Stimulated activated CD4-positive, alpha-beta T cell treated with anti-CD3 and anti-CD28 coated beads, Interleukin-4, amount 100 ng/mL, for 1 hour (primary cell): ENCODE data around the gene GOSR2.
A peak's percentile ranks its signal among the peaks of the same experiment; 100 is the strongest.
"Not testable (repeated sequence)": the region's sequence is repeated elsewhere in the genome, so short reads cannot be mapped to it uniquely, and the experiment has no call there.

Experiments used
- DNase-seq: peaks from one replicate; pipeline ENCODE4 v3.0.0-alpha.2; 2020

GOSR2 gene

DNA sequence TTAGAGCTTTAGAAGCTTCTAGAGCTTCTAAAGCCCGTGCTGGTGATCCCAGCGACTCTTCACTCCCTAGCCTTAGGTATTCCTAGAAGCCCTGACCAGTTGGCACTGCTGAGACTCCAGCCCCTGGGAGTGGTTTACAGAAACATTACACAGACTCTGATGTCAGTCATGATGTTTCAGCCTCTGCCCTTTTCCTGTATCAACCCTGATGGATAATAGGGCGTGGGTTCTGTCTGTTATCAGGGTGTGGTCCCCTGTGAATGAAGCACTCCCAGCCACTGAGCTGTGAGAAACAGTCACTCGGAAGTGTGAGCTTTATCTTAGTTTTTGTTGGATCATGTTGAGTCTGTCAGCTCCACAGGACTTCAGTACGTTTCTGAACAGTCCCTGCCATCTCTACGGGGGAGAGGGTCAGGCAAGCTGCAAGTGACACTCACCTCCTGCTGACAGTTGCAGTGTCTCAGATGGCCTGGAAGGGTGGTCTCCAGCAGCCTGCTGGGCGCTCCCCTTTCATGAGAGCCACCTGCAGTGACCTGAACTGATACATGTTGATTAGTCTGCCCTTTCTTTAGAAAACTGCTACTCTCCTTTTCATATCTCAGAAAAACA, 12.8 kb downstream of the GOSR2 start:
- no peak for DNase-seq

DNA sequence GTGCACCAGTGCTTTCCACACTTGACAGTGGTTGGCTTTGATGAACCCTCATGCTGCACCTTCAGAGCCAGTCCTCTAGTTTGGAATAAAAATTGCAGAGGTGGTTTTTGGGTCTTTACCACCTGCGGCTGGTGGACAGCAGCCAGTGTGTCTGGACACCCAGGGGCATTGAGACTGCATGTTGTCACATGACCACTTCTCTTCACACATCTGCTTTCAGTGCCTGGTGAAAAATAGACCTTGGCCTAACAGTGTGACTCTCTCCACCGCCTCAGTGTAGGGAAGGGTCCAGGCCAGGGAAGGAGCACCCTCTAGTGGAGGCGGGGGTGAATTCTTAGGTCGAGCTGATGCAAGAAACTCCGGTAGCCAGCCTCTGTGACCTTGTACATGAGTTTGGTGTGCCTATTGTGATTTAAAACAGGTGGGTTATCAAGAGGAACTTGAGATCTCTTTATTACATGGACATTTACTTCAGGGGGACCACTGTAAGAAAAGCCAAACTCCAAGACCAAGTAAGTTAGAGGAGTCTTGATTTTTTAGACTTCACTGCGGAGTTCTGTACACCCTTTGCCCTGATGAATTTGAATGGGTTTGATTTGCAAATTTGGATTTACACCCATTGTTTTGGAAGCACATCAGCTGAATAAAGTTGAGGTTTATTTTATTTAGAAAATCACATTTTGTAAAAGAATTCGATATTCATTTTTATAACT, 17.9 kb downstream of the GOSR2 start:
- peak; percentile 68 for DNase-seq

DNA sequence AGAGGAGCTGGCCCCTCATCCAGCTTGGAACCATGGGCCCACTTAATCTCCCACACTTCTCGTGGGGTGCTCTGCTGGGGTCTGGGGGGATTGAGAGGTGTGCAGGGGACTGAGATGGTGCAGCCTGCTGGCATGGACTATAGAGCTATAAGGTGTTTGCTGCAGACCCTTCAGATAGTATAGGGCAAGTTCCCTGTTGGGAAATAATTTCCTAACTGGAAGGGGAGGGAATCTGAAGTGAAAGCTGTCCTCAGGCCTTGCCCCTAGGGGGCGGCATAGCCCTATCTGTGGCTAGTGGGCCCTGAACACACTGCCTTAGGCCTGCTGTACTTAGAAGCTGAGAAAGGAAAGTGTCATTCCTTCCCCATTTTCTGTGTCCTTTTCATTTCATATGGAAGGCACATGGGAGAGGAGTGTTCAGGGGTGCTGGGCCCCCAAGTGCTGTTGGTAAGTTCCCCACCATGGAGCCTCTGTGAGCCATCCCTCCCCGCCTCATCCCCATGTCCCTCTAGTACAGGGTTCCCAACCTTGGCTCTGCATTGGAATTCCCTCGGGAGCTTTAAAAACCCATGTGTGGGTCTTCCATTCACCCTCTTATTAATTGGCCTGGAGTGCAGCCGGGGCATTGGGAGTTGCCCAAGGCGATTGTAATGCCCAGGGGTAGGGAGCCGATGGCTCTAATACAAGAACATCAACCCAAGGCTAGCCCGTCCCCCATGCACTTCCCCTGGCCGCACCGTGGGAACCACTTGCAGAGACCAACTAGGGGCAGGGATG, 19.7 kb downstream of the GOSR2 start:
- DNase-seq, result peak; percentile 58

DNA sequence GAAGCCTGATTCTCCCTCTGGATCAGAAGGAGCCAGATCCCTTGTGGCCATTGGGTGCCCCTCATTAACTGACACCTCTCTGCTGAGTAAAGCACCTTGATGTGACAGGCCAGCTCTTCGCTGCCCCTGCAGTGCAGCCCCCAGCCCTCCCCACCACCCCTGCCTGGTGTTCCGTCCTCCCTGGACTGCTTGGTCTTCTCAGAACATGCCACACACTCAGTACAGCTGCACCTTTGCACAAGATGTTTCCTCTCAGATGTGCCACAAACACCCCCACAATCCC, 20.2 kb downstream of the GOSR2 start:
- DNase-seq, result no peak

DNA sequence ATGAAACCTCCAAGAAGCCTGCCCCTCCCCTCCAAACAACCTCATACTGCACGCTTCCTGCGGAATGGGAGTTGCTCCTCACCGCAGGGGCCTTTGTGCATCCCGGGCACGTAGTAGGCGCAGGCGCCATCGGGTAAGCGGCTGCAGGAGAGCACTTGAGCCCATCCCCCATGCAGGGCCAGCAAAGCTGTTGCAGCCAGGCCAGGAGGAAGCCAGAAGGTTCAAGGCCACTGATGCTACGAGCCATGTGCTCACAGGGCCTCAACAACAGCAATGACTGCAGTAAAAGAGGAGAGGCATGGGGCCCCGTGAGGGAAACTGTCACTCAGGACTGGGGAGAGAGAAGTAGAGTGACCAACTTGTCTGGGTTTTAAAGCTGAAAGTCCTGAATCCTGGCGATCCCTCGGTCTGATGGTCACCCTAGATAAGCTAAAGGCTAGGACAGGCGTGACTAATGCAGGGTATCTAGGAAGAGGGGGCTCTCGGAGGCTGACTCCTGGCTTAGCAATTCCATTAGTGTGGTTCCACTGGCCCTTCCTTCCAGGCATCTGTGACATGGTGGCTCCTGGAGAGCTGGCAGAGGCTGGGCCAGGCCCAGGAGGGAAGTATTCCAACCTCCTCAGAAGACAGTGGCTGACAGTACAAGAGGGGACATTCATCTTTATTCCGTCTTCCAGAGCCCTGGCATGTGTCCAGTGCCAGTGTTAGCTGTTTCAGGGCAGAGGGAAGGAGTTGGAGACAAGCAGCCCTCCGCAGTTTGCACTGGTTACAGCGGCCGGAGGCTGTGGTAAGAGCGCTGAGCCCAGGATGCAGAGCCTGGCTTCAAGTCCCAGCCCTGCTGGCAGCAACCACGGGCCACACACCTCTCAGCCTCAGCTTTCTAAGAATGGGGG, 20.8 kb downstream of the GOSR2 start:
- peak; percentile 9 for DNase-seq

DNA sequence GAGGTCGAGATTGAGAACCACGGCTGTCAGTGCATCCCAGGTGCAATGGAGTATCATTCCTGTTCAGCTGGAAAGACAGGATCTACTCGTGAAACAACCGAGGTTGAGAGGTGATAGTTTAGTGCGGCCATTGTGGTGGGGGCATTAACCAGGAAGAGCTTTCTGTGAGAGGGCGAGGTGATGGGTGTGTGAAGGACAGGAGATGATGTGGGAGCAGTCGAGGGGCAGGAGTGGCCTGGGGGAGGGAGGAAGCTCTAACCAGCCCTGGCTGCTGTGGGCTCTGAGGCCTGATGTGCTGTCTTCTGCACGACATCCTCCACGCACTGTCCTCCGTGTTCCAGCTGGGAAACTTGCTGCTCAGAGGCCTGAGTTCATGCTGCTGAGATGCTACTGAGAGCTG, 22.0 kb downstream of the GOSR2 start:
- DNase-seq, result no peak

DNA sequence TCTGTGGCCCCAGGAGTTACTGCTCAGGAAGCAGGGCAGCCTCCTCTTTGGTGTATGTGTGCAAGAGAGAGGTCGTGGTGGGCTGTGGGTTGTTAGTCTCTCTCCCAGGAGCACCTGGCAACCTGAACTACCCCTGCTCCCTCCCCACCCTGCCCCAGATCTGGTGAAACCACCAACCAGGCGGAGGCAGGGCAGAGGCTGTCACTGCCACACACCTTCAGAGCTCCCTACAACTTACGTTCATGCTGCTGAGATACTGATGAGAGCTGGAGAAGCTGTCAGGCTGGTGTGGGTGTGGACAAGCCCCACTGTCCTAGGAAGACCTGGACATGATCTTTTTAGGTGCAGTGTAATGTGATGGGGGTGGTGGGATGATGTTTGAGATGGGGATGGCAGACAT, 24.3 kb downstream of the GOSR2 start:
- DNase-seq, result no peak

DNA sequence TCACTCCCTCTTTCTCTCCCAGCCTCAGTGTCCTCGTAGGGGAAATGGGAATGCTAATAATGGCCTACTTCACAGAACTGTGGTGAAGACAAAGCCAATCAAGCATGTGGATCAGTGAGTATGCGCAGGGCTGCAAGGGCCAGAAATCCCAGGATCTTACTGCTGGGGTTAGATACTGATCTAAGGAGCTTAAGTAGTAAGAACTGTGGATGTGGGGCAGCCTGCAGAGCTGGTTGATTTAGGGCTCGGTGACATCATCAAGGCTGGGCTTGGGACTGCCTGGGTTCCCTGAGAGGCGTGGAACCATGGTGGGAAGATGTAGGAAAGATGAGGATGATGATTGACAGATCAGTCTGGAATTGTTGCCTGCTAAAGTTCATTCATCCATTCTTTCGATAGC, 25.6 kb downstream of the GOSR2 start:
- no peak for DNase-seq

DNA sequence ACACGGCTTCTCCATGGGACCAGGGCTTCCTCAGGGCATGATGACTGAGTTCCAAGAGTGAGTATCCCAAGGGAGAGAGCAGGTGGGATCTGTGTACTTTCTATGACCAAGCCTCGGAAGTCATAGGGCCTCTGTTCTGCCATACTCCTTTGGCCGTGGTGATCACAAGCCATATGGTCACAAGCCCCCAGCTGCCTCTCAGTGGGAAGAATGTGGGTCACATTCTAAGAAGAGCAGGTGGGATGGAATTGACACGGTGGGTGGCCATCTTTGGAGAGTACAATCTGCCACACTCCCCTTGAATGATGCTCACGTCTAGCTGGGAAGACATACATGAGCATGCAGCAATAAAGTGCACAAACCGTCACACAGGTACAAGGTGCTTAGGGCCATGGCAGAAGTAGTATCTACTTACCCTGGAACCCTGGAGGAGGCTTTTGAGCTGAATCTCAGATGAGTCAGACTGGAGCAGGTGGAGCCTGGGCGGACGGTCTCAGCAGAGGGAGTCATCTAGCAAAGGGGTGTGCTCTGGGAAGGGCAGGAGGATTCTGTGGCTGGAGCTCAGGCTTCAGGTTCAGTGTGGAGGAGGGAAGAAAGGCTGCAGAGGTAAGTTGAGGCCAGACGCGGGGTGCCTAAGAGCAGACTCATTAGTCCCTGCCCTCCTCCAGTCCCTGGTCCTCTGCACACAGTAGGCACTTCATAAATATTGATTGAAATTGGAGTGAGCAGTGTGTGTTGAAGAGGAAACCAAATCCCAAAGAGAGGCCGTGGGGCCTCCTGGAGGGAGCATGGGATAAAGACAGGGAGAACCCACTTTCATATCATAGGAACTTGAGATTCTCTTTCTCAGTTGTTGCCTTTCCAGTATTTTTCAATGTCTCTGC, 26.6 kb downstream of the GOSR2 start:
- no peak for DNase-seq

DNA sequence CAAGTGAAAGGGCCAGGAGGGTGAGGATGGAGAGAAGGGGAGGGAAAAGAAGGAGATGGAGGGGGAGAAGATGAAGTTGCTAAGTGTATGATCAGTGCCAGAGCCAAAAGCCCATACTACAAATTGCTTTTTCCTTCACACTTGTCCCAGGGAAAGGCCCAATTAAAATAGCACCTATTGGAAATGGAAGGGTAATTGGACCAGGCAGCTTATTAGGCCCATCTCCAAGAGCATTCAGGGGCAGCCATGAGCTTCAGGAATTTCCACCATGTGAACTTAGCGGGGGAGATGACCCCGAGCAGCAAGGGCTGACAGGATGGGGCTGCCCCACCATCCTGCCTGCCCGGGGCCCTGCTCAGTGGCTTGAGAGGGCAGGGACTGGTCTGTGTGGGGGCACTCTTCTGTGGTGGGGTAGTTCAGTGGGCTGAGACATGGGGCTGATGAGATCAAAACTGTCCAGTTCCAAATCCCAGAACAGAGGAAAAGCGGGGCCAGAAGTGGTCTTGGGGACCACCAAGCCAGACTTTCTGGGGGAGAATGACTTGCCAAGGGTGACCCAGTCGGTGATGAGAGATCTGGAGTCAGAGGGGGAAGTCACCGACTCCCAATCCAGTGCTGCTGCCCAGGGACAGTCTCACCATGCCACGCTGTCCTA, 27.5 kb downstream of the GOSR2 start:
- no peak for DNase-seq

DNA sequence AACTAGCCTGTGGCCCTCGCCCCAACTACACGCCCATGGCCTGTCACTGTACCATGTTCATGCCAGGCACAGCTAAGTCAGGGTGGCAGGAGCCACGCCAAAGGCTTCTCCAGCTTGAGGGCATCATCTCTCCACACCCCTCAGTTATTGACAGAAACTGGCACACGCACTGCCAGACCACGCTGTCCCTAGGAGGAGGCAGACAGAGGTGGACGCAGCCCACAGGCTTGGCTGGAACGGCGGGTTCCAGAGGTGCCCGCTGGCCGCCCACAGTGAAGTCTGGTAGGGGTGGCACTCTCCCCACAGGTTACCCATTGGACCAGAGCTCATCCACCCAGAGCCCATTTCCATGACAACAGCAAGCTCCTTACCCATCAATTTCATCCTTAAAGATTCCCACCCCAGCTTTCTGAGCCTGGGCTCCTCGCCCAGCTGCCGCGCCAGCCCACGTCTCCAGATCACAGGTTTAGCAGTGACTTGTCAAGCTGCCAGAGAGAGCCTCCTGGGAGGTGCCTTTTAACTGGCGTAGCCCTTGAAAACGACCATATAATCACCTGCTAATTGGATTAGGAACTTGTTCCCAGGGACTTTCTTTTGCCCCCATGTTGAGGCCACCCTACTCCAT, 28.1 kb downstream of the GOSR2 start:
- no peak for DNase-seq

DNA sequence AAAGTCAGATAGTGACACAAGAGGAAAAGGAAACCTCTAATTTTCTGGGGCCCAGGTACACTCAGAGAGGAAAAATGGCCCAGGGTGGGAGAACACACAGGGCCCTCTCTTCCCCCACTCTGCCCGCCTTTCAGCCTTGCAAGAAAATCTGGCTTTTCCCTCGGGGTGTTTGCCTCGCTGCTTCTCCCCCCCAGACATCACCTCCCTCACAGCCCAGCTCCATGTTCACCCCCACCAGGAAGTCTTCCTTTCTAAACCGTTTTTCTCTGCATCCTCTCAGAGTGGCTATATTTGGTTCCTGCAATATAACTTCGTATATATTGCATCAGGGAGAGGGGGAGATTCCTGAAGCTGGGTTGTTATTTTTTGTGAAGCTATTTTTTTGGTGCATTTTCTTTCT, 28.7 kb downstream of the GOSR2 start:
- DNase-seq, result no peak

DNA sequence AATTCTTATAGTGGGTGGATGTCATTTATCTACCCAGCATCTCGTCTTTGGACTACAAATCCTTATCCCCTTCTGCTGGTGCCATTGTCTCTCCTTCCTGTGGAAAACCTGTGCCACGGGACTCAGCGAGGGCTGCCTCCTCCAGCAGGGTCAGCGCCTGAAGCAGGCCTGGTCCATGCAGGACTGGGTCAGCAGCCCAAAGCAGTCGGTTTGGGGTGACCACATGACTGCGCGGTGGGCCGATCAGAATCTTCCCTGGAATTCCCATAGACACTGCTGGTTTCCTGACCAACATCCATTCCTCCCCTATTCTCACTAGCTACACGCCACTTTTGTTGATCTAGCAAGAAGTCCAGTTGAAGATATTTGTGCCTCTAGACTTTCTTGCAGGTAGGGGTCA, 29.2 kb downstream of the GOSR2 start:
- DNase-seq, result no peak

DNA sequence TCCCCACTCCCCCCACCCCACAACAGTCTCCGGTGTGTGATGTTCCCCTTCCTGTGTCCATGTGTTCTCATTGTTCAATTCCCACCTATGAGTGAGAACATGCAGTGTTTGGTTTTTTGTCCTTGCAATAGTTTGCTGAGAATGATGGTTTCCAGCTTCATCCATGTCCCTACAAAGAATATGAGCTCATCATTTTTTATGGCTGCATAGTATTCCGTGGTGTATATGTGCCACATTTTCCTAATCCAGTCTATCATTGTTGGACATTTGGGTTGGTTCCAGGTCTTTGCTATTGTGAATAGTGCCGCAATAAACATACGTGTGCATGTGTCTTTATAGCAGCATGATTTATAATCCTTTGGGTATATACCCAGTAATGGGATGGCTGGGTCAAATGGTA, 30.2 kb downstream of the GOSR2 start:
- not testable (repeated sequence) for DNase-seq

DNA sequence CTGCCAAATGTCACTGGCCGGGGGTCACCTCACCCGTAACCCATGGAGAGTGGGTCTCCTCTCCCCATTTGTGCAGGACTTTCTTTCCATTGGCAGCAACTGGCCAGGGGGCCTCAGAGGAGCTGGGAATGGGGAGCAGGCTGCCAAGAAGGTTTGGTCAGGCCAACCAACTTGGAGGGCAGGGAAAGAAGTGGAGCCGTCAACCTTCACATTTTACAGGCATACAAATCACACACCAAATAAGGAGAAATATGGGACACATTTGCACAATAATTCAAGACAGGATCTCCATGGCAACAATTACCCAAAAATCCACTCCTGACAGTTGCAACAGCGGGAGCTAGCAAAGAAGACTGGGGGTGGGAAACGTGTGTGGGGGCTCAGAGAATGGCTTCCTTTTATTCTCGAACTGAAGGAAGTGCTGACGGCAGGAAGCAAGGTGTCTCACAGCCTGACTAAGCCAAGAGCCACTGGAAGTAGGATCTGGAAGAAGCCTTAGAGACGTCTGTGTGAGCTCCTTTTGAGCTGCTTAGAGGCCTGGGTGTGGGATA, 35.2 kb downstream of the GOSR2 start:
- DNase-seq, result no peak

DNA sequence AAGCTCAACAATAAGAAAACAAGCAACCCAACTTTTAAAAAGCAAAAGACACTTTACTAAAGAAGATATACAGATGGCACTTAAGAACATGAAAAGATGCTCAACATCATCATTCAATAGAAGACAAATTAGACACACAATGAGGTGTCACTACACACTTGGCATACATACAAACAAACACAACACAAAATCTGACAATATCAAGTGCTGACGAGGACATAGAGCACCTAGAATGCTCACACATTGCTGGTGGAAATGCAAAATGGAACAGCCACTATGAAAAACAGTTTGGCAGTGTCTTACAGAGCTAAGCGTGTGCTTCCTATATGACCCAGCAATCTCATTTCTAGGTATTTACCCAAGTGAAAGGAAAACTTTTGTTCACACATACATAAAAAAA, 37.2 kb downstream of the GOSR2 start:
- DNase-seq, result no peak

DNA sequence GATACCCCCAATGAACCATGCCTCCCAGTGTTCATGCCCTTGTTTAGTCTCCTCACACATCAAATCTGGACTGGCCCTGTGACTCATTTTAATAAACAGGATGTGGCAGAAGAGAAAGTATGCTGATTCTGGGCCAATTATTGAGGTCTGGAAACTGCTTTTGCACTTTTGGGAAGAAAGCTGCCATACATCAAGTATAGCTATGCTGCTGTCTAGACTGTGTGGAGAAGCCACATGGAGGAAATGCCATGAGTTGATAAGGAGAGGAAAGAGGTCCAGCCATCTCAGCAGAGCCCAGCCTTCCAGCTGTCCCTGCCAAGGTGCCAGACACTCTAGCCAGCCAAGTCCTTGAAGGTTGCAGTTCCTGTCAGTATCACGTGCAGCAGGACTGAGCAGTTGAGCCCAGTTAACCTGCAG, 39.4 kb downstream of the GOSR2 start:
- no peak for DNase-seq

DNA sequence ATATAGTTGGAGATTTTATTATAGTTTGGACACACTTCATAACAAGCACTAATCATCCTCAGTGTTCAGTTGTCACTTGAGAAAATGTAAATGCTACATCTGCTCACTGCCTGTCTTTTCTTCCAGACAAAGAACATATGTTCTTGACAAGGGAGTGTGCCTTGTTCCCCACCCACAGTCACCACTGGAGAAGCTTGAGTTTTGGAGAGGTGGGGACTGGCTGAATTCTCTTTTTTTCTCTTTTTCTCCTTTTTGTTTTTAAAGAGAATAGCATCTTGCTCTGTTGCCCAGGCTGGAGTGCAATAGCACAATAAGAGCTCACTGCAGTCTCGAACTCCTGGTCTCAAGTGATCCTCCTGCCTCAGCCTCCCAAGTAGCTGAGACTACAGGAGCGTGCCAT, 40.6 kb downstream of the GOSR2 start:
- no peak for DNase-seq

DNA sequence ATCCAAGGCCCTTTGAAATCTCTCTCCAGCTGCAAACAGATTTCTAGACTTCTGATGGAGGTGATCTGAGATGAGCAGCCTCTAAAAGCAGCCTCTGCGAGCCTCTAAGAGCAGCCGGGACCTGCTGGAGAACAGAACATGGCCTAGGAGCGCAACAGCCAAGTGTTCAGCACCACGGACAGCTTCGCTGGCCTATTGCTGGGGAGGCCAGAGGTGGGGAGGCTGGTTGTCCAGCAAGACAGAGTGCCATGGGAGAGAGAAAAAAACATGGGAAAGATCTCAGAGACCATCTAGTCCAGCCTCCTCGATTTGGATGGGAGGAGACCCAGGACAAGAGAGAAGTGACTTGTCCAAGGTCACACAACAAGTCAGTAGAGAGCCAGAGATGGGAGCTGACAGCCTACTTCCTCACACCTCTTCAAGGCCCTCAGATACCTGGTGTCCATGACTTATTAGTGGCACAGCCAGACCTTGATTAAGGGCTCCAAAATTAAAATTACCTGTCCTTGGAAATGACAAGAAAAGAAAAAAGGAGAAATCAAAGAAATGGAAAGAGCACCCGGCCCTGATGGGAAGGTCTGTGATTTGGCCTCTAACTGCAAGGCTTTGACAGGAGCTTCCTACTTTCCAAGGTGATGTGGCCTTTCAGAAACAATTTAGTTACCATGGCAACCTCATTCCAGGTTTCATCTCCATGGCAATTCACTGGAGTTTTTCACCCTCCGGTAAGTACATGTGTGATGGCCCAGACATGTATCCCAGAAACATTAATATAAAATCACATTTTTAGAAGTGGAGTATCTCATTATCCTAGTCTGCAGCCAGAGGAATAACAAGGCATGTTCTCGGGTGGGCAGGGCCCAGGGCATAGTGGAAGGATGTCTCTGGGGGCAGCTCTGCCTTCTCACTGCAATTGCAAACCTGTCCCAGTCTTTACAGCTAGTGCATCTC, 41.6 kb downstream of the GOSR2 start:
- DNase-seq, result no peak
